Chondrocyte (in vitro differentiated cells): ENCODE results near the gene RGR. TPM values are rescaled to one million over a fixed set of nuclear protein-coding genes. Genes with fewer than 3 reads are reported as not detected.

ENCODE experiments used
- DNase-seq: peaks from one replicate; pipeline ENCODE4 v3.0.0; 2021; ENCODE audit warnings: mixed read lengths, low spot score
- H3K27ac Mint-ChIP-seq: one replicate; pipeline ENCODE4 v1.8.0; 2021; ENCODE audit warnings: mild to moderate bottlenecking, moderate library complexity, mixed read lengths; ENCODE audit not compliant: unreplicated experiment
- H3K27me3 Mint-ChIP-seq: 2 replicates; pipeline ENCODE4 v1.8.0; 2021; ENCODE audit warnings: low read depth, mixed read lengths
- H3K36me3 Mint-ChIP-seq: 2 replicates; pipeline ENCODE4 v1.8.0; 2021; ENCODE audit warnings: low read depth, mixed read lengths
- H3K4me1 Mint-ChIP-seq: 2 replicates; pipeline ENCODE4 v1.8.0; 2021; ENCODE audit warnings: low read depth, mild to moderate bottlenecking, mixed read lengths
- H3K4me3 Mint-ChIP-seq: one replicate; pipeline ENCODE4 v1.8.0; 2021; ENCODE audit warnings: mild to moderate bottlenecking, moderate library complexity, mixed read lengths; ENCODE audit not compliant: unreplicated experiment
- H3K9me3 Mint-ChIP-seq: 2 replicates; pipeline ENCODE4 v1.8.0; 2021; ENCODE audit warnings: low read depth, mixed read lengths
- CTCF ChIP-seq: fragments of 200-600 bp; sonication (generic); IDR thresholded peaks from 2 replicates; pipeline ENCODE4 v1.5.0; 2021; ENCODE audit warnings: antibody characterized with exemption, mild to moderate bottlenecking, moderate library complexity
- total RNA-seq: library from RNA; stranded (reverse); gene quantifications from 3 replicates; pipeline ENCODE4 v1.2.1, GENCODE V29; 2021

RGR gene
- total RNA-seq, 1 donor from 2014 or later, result not detected

- H3K4me3 Mint-ChIP-seq, result no peak overlapping the region
- no peaks in the 10 kb centered on the region for H3K9me3 Mint-ChIP-seq
- DNase-seq, result no peak
- no peaks in the 10 kb centered on the region for H3K4me1 Mint-ChIP-seq
- H3K27ac Mint-ChIP-seq, result no peak overlapping the region
- H3K27me3 Mint-ChIP-seq, result peaks cover 26% of the 10 kb centered on the region
- no peaks in the 10 kb centered on the region for H3K36me3 Mint-ChIP-seq
- TF ChIP-seq CTCF, result no peak
These were observed 40.2 kb upstream of the RGR start for GRCh38 chr10:84204610-84205009.

GRCh38 chr10:84205049-84205852 lies 39.6 kb upstream of the RGR start:
- H3K36me3 Mint-ChIP-seq, result no peaks in the 10 kb centered on the region
- H3K27ac Mint-ChIP-seq, result no peak overlapping the region
- no peaks in the 10 kb centered on the region for H3K4me1 Mint-ChIP-seq
- no peak overlapping the region for H3K4me3 Mint-ChIP-seq
- DNase-seq, result no peak
- peaks cover 24% of the 10 kb centered on the region for H3K27me3 Mint-ChIP-seq
- no peaks in the 10 kb centered on the region for H3K9me3 Mint-ChIP-seq
- TF ChIP-seq CTCF, result peak; percentile 75

- Mint-ChIP-seq H3K4me1 (no peaks in the 10 kb centered on the region), H3K27me3 (peaks cover 21% of the 10 kb centered on the region), H3K4me3 (no peak overlapping the region), H3K36me3 (no peaks in the 10 kb centered on the region), H3K9me3 (no peaks in the 10 kb centered on the region), H3K27ac (no peak overlapping the region)
- peak; percentile 28 for TF ChIP-seq CTCF
- DNase-seq, result no peak
These were observed 38.9 kb upstream of the RGR start for GRCh38 chr10:84205853-84206525.

GRCh38 chr10:84208023-84208422 lies 36.8 kb upstream of the RGR start:
- no peak overlapping the region for H3K27ac Mint-ChIP-seq
- DNase-seq, result no peak
- TF ChIP-seq CTCF, result no peak
- H3K4me3 Mint-ChIP-seq, result no peak overlapping the region
- H3K9me3 Mint-ChIP-seq, result no peaks in the 10 kb centered on the region
- H3K36me3 Mint-ChIP-seq, result no peaks in the 10 kb centered on the region
- H3K4me1 Mint-ChIP-seq, result no peaks in the 10 kb centered on the region
- peaks cover 30% of the 10 kb centered on the region for H3K27me3 Mint-ChIP-seq

GRCh38 chr10:84211566-84211965 lies 33.3 kb upstream of the RGR start:
- Mint-ChIP-seq H3K4me3 (no peak overlapping the region), H3K4me1 (no peaks in the 10 kb centered on the region), H3K36me3 (no peaks in the 10 kb centered on the region)

More at GRCh38 chr10:84211566-84211965, 33.3 kb upstream of the RGR start:
- DNase-seq, result no peak
- H3K27me3 Mint-ChIP-seq, result peaks cover 27% of the 10 kb centered on the region
- no peaks in the 10 kb centered on the region for H3K9me3 Mint-ChIP-seq
- no peak for TF ChIP-seq CTCF
- H3K27ac Mint-ChIP-seq, result no peak overlapping the region
